ENCODE results near the gene TIMELESS. TPM values are rescaled to one million over a fixed set of nuclear protein-coding genes. Genes with fewer than 3 reads are reported as not detected.
"Not testable (repeated sequence)": the region's sequence is repeated elsewhere in the genome, so short reads cannot be mapped to it uniquely, and the experiment has no call there.

TIMELESS gene, protein sequence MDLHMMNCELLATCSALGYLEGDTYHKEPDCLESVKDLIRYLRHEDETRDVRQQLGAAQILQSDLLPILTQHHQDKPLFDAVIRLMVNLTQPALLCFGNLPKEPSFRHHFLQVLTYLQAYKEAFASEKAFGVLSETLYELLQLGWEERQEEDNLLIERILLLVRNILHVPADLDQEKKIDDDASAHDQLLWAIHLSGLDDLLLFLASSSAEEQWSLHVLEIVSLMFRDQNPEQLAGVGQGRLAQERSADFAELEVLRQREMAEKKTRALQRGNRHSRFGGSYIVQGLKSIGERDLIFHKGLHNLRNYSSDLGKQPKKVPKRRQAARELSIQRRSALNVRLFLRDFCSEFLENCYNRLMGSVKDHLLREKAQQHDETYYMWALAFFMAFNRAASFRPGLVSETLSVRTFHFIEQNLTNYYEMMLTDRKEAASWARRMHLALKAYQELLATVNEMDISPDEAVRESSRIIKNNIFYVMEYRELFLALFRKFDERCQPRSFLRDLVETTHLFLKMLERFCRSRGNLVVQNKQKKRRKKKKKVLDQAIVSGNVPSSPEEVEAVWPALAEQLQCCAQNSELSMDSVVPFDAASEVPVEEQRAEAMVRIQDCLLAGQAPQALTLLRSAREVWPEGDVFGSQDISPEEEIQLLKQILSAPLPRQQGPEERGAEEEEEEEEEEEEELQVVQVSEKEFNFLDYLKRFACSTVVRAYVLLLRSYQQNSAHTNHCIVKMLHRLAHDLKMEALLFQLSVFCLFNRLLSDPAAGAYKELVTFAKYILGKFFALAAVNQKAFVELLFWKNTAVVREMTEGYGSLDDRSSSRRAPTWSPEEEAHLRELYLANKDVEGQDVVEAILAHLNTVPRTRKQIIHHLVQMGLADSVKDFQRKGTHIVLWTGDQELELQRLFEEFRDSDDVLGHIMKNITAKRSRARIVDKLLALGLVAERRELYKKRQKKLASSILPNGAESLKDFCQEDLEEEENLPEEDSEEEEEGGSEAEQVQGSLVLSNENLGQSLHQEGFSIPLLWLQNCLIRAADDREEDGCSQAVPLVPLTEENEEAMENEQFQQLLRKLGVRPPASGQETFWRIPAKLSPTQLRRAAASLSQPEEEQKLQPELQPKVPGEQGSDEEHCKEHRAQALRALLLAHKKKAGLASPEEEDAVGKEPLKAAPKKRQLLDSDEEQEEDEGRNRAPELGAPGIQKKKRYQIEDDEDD
- polyA plus RNA-seq (ENCODE audit: insufficient read length in 4 of 4) = 10 to 100 TPM; 33.6 to 38.4 (median 36.9) TPM

DNA sequence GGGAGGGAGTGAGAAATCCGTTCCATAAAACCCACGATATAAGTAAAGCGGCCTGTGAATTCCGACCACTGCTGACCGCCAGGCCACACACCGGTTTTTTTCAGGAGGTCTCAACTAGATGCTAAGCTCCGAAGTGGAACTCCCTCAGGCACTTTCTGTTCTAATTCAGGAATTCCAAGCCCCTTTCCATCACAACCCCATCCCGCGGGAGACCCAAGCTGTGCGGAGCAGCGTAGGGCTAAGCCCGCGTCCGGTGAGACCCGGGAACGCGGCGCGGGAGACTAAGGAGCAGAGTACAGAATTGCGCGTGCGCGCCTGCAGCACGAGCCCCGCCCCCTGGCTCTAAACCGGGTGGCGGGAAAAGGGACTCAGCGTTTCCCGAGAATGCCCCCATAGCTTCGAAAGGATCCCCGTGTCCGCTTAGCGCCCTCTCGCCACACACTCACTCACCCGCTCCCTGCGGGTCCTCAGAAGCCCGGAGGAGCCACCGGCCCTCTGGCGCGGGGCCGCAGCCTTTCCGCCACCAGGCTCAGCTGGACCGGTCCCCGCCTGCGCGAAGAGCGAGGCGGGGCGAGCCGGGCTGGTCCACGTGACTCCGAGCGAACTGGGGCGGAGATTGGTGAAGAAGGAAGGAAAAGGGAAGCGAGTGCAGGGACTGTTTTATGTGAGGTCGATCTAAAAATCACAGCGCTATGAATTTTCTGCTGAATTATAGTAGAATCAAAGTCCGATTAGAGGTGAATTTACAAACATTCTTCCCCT is at the start of gene TIMELESS:
TIMELESS (minus strand) TSS at position 567 of the 762 bp plus-strand sequence. CDS start 15,256 bp downstream, outside the sequence.
- peak; percentile 83 to 96 (median 88) for DNase-seq (ENCODE audit: low read depth in 4 of 4, low spot score in 3 of 4)

GRCh38 chr12:56498126-56498902 is 49.1 kb upstream of the TIMELESS start:
- not testable (repeated sequence) for DNase-seq (ENCODE audit: low read depth in 4 of 4, low spot score in 3 of 4)

GRCh38 chr12:56496704-56497103 is 47.5 kb upstream of the TIMELESS start:
- not testable (repeated sequence) for DNase-seq (ENCODE audit: low read depth in 4 of 4, low spot score in 3 of 4)

DNA sequence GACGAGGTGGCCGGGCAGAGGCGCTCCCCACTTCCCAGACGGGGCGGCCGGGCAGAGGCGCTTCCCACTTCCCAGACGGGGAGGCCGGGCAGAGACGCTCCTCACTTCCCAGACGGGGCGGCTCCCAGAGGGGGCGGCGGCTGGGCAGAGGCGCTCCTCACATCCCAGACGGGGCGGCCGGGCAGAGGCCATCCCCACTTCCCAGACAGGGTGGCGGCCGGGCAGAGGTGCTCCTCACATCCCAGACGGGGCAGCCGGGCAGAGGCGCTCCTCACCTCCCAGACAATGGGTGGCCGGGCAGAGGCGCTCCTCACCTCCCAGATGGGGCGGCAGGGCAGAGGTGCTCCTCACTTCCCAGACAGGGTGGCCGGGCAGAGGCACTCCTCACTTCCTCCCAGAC is 45.3 kb upstream of the TIMELESS start:
- DNase-seq (ENCODE audit: low read depth in 4 of 4, low spot score in 3 of 4) = not testable (repeated sequence)

GRCh38 chr12:56494106-56494415 is 44.8 kb upstream of the TIMELESS start:
- DNase-seq (ENCODE audit: low read depth in 4 of 4, low spot score in 3 of 4) = not testable (repeated sequence)

DNA sequence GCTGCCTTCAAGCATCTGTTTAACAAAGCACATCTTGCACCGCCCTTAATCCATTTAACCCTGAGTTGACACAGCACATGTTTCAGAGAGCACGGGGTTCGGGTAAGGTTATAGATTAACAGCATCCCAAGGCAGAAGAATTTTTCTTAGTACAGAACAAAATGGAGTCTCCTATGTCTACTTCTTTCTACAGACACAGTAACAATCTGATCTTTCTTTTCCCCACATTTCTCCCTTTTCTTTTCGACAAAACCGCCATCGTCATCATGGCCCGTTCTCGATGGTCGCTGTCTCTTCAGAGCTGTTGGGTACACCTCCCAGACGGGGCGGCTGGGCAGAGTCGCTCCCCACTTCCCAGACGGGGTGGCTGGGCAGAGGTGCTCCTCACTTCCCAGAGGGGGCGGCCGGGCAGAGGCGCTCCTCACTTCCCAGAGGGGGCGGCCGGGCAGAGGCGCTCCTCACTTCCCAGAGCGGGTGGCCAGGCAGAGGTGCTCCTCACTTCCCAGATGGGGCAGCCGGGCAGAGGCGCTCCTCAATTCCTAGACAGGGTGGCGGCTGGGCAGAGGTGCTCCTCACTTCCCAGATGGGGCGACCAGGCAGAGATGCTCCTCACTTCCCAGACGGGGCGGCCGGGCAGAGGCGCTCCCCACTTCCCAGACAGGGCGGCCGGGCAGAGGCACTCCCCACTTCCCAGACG is 44.3 kb upstream of the TIMELESS start:
- DNase-seq (ENCODE audit: low read depth in 4 of 4, low spot score in 3 of 4) = not testable (repeated sequence)

- DNase-seq (ENCODE audit: low read depth in 4 of 4, low spot score in 3 of 4) = no peak
Measured at GRCh38 chr12:56490360-56490759, 41.1 kb upstream of the TIMELESS start.

- DNase-seq (ENCODE audit: low read depth in 4 of 4, low spot score in 3 of 4) = peak; percentile 57 to 64 (median 58)
Measured at GRCh38 chr12:56488041-56488955, 39.1 kb upstream of the TIMELESS start, which contains the start of gene GLS2. Gene GLS2 (minus strand): TSS chr12:56488161. CDS start chr12:56488118, 43 bp downstream.

DNA sequence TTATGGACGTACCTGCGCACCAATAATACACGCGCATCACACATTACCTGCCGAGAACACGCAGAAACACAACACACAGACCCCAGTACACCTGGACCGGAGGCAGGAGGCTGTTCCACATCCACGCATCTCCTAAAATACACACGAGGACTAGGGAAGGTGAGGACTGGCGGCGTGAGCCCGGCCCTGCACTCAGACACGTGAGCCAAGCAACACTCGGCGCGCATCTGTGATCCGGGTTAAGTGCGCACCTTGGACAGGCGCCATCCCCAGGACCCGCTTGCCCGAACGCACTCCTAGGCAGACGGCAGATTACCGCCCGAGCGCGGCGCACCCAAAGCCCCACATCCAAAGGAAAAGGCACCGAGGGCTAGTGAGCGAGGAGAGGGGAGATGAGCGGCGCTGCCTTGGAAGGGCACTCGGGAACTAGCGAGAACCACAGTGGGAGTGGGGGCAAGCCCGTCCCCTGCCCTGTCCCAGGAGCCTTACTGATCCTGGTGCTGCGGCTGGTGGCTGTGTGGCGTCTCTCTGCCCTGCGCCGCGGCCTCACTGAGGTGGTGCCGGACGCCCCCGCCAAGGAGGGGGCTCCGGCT is 38.3 kb upstream of the TIMELESS start:
- peak in 1 of 4 donors; percentile 23 for DNase-seq (ENCODE audit: low read depth in 4 of 4, low spot score in 3 of 4)

DNA sequence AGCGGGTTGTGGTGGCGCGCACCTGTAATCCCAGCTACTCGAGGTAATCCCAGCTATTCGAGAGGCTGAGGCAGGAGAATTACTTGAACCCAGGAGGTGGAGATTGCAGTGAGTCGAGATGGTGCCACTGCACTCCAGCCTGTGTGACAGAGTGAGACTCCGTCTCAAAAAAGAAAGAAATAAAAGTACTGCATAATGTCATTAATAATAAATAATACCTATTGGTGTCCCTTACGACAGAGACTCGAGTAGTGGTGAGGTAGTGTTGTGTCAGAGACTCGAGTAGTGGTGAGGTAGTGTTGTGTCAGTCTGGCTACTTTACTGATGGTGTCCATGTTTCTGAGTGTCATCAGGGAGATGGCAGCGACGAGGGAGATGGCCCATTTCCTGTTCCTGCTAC is 37.5 kb upstream of the TIMELESS start:
- no peak for DNase-seq (ENCODE audit: low read depth in 4 of 4, low spot score in 3 of 4)

GRCh38 chr12:56484566-56484965 is 35.3 kb upstream of the TIMELESS start:
- DNase-seq (ENCODE audit: low read depth in 4 of 4, low spot score in 3 of 4) = no peak

DNA sequence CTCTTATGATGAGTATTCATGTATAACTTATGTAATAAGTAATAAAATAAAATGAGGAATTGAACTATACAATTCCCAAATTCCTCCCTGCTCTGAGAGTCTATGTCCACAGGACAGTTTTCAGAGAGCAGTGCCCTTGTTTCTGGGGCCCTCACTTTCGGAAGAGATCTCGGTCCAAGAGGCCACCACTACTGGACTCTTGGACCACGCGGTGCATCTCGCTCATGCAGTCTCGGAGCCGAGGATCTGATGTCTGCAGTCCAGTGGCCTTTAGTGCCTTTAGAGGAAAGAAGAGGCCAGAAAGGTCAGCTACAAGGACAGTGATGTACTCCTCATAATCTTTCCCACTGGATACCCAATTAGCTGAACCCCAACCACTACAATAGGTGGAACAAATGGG is 30.4 kb upstream of the TIMELESS start:
- DNase-seq (ENCODE audit: low read depth in 4 of 4, low spot score in 3 of 4) = no peak

DNA sequence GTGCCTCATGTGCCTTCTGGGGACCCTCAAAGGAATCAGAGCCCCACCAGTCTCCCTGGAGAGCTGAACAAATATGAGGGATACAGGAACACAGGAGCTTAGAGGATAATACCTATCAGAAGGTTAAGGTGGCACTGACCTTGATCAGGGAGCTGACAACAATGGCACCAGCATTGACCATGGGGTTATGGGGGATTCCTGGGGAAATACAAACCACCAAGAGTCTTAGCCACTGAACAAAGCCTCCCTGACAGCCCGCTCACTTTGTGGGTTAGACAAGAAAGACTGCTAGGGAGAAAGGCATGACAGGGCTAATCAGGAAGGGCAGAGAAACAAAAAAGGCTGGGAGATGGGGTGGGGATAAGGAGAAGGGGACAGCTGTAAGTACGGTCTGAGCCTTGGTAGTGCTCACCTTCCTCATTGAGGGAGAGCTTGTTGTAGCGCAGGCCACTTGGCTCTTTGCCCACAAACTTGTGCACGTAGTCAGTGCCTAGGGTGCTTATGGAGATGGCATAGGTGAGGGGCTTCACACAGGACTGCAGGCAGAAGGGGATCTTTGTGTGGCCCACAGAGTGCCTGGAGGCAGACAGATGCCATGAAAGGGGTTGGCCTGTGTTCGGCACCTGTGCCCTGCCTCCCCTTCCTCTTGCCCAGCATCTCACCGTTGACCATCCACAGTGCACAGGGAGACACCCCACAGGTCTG is 28.4 kb upstream of the TIMELESS start:
- DNase-seq (ENCODE audit: low read depth in 4 of 4, low spot score in 3 of 4) = no peak

- no peak for DNase-seq (ENCODE audit: low read depth in 4 of 4, low spot score in 3 of 4)
Measured at GRCh38 chr12:56476972-56477432, 27.8 kb upstream of the TIMELESS start.

- DNase-seq (ENCODE audit: low read depth in 4 of 4, low spot score in 3 of 4) = no peak
Measured at GRCh38 chr12:56476143-56476542, 26.9 kb upstream of the TIMELESS start.

- DNase-seq (ENCODE audit: low read depth in 4 of 4, low spot score in 3 of 4) = no peak
Measured at GRCh38 chr12:56474389-56474788, 25.2 kb upstream of the TIMELESS start.
